Measurements from ENCODE around the gene BAZ1A.

GRCh38 chr14:34785223-34786006, 89.7 kb downstream of the BAZ1A start:
- TF ChIP-seq POLR2AphosphoS5 (IDR thresholded peaks at IDR 0.05; ENCODE audit: low read depth, low read length): no peak
- TF ChIP-seq TAF1 (IDR thresholded peaks at IDR 0.05; ENCODE audit: borderline replicate concordance, insufficient read depth, low read length): no peak
- no peak for TF ChIP-seq SIN3A (IDR thresholded peaks at IDR 0.05; ENCODE audit: borderline replicate concordance, insufficient read depth, low read length)
- TF ChIP-seq, protein P1, sequence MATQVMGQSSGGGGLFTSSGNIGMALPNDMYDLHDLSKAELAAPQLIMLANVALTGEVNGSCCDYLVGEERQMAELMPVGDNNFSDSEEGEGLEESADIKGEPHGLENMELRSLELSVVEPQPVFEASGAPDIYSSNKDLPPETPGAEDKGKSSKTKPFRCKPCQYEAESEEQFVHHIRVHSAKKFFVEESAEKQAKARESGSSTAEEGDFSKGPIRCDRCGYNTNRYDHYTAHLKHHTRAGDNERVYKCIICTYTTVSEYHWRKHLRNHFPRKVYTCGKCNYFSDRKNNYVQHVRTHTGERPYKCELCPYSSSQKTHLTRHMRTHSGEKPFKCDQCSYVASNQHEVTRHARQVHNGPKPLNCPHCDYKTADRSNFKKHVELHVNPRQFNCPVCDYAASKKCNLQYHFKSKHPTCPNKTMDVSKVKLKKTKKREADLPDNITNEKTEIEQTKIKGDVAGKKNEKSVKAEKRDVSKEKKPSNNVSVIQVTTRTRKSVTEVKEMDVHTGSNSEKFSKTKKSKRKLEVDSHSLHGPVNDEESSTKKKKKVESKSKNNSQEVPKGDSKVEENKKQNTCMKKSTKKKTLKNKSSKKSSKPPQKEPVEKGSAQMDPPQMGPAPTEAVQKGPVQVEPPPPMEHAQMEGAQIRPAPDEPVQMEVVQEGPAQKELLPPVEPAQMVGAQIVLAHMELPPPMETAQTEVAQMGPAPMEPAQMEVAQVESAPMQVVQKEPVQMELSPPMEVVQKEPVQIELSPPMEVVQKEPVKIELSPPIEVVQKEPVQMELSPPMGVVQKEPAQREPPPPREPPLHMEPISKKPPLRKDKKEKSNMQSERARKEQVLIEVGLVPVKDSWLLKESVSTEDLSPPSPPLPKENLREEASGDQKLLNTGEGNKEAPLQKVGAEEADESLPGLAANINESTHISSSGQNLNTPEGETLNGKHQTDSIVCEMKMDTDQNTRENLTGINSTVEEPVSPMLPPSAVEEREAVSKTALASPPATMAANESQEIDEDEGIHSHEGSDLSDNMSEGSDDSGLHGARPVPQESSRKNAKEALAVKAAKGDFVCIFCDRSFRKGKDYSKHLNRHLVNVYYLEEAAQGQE (IDR thresholded peaks at IDR 0.05; ENCODE audit: insufficient read depth in 1 of 2, low read depth in 2 of 2, low read length in 2 of 2): no peak
- TF ChIP-seq FOXP2 (optimal IDR thresholded peaks at IDR 0.05; ENCODE audit: borderline replicate concordance, extremely low read depth, extremely low read length, insufficient read depth): no peak
